Measurements from ENCODE around the gene NCAN. TPM values are rescaled to one million over a fixed set of nuclear protein-coding genes. Genes with fewer than 3 reads are reported as not detected.

Gene NCAN
- polyA plus RNA-seq, 1 donor (not counting 4 experiments of a cell fraction or from before 2014, with no cell fraction given), result not detected

GRCh38 chr19:19165396-19165795, 46.4 kb upstream of the NCAN start:
- Histone ChIP-seq H3K4me1 (ENCODE audit: control insufficient read depth, extremely low read depth, insufficient read depth, low read length) (no peaks in the 10 kb centered on the region), H3K36me3 (ENCODE audit: control insufficient read depth in 2 of 2, extremely low read depth in 1 of 2, insufficient read depth in 2 of 2, low read length in 2 of 2) (no peaks in the 10 kb centered on the region), H2AFZ (ENCODE audit: control insufficient read depth, low read length) (no peak overlapping the region), H3K9me1 (ENCODE audit: control insufficient read depth, extremely low read depth, insufficient read depth, low read length) (no peaks in the 10 kb centered on the region), H3K9me3 (ENCODE audit: control insufficient read depth, low read depth, low read length) (no peaks in the 10 kb centered on the region), H4K20me1 (ENCODE audit: control insufficient read depth, extremely low read depth, insufficient read depth, low read length) (peaks cover 5% of the 10 kb centered on the region), H3K4me2 (ENCODE audit: control insufficient read depth, extremely low read depth, insufficient read depth, low read depth, low read length) (no peak overlapping the region), H3K4me3 (ENCODE audit: control insufficient read depth in 2 of 3, extremely low read depth in 1 of 3, insufficient read depth in 2 of 3, low read depth in 1 of 3, low read length in 3 of 3) (no peak overlapping the region), H3K27ac (ENCODE audit: control insufficient read depth, insufficient read depth, low read length) (no peak overlapping the region), H3K9ac (ENCODE audit: control insufficient read depth, extremely low read depth, insufficient read depth, low read length) (no peak overlapping the region), H3K27me3 (ENCODE audit: control insufficient read depth, extremely low read depth, insufficient read depth, low read length) (no peaks in the 10 kb centered on the region), H3K79me2 (ENCODE audit: control insufficient read depth, insufficient read depth, low read length) (no peaks in the 10 kb centered on the region)
- DNase-seq (ENCODE audit: low read depth, low spot score) (no peak), FAIRE-seq (no peak)
- dilution Hi-C loops (cut with MboI; ENCODE audit: extremely low pct_ligation_motif_present, low sequenced_read_pairs), result no loop called here
- no peak for TF ChIP-seq EZH2 (IDR thresholded peaks at IDR 0.05; ENCODE audit: low read length)
- TF ChIP-seq, protein P1, sequence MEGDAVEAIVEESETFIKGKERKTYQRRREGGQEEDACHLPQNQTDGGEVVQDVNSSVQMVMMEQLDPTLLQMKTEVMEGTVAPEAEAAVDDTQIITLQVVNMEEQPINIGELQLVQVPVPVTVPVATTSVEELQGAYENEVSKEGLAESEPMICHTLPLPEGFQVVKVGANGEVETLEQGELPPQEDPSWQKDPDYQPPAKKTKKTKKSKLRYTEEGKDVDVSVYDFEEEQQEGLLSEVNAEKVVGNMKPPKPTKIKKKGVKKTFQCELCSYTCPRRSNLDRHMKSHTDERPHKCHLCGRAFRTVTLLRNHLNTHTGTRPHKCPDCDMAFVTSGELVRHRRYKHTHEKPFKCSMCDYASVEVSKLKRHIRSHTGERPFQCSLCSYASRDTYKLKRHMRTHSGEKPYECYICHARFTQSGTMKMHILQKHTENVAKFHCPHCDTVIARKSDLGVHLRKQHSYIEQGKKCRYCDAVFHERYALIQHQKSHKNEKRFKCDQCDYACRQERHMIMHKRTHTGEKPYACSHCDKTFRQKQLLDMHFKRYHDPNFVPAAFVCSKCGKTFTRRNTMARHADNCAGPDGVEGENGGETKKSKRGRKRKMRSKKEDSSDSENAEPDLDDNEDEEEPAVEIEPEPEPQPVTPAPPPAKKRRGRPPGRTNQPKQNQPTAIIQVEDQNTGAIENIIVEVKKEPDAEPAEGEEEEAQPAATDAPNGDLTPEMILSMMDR (optimal IDR thresholded peaks at IDR 0.05 in 1 of 3, IDR thresholded peaks at IDR 0.05 in 1 of 3, conservative IDR thresholded peaks at IDR 0.05 in 1 of 3; ENCODE audit: extremely low read depth in 1 of 3, insufficient read depth in 2 of 3, low read length in 3 of 3), result no peak

- Histone ChIP-seq H3K9me3 (ENCODE audit: control insufficient read depth, low read depth, low read length) (no peaks in the 10 kb centered on the region), H3K27me3 (ENCODE audit: control insufficient read depth, extremely low read depth, insufficient read depth, low read length) (no peaks in the 10 kb centered on the region), H3K9ac (ENCODE audit: control insufficient read depth, extremely low read depth, insufficient read depth, low read length) (no peak overlapping the region), H4K20me1 (ENCODE audit: control insufficient read depth, extremely low read depth, insufficient read depth, low read length) (peaks cover 5% of the 10 kb centered on the region), H3K4me3 (ENCODE audit: control insufficient read depth in 2 of 3, extremely low read depth in 1 of 3, insufficient read depth in 2 of 3, low read depth in 1 of 3, low read length in 3 of 3) (no peak overlapping the region), H3K27ac (ENCODE audit: control insufficient read depth, insufficient read depth, low read length) (no peak overlapping the region), H2AFZ (ENCODE audit: control insufficient read depth, low read length) (no peak overlapping the region), H3K9me1 (ENCODE audit: control insufficient read depth, extremely low read depth, insufficient read depth, low read length) (no peaks in the 10 kb centered on the region), H3K36me3 (ENCODE audit: control insufficient read depth in 2 of 2, extremely low read depth in 1 of 2, insufficient read depth in 2 of 2, low read length in 2 of 2) (no peaks in the 10 kb centered on the region), H3K4me2 (ENCODE audit: control insufficient read depth, extremely low read depth, insufficient read depth, low read depth, low read length) (no peak overlapping the region), H3K79me2 (ENCODE audit: control insufficient read depth, insufficient read depth, low read length) (no peaks in the 10 kb centered on the region), H3K4me1 (ENCODE audit: control insufficient read depth, extremely low read depth, insufficient read depth, low read length) (no peaks in the 10 kb centered on the region)
- dilution Hi-C loops (cut with MboI; ENCODE audit: extremely low pct_ligation_motif_present, low sequenced_read_pairs), result no loop called here
- no peak for DNase-seq (ENCODE audit: low read depth, low spot score)
- no peak for TF ChIP-seq EZH2 (IDR thresholded peaks at IDR 0.05; ENCODE audit: low read length)
- TF ChIP-seq, protein P1 (optimal IDR thresholded peaks at IDR 0.05 in 1 of 3, IDR thresholded peaks at IDR 0.05 in 1 of 3, conservative IDR thresholded peaks at IDR 0.05 in 1 of 3; ENCODE audit: extremely low read depth in 1 of 3, insufficient read depth in 2 of 3, low read length in 3 of 3), result no peak
- FAIRE-seq, result no peak
Measured at GRCh38 chr19:19167612-19168011, 44.1 kb upstream of the NCAN start.

Data from keratinocyte (primary cell).